ENCODE measurements around the gene RAI14.
"Not testable (repeated sequence)": the region's sequence is repeated elsewhere in the genome, so short reads cannot be mapped to it uniquely, and the experiment has no call there.

RAI14 gene

GRCh38 chr5:34770486-34770885, 114.4 kb downstream of the RAI14 start:
- no peak for DNase-seq (ENCODE audit: low read depth, low spot score)

- DNase-seq (ENCODE audit: low read depth, low spot score): no peak
These were observed 114.9 kb downstream of the RAI14 start for GRCh38 chr5:34771076-34771475.

DNA sequence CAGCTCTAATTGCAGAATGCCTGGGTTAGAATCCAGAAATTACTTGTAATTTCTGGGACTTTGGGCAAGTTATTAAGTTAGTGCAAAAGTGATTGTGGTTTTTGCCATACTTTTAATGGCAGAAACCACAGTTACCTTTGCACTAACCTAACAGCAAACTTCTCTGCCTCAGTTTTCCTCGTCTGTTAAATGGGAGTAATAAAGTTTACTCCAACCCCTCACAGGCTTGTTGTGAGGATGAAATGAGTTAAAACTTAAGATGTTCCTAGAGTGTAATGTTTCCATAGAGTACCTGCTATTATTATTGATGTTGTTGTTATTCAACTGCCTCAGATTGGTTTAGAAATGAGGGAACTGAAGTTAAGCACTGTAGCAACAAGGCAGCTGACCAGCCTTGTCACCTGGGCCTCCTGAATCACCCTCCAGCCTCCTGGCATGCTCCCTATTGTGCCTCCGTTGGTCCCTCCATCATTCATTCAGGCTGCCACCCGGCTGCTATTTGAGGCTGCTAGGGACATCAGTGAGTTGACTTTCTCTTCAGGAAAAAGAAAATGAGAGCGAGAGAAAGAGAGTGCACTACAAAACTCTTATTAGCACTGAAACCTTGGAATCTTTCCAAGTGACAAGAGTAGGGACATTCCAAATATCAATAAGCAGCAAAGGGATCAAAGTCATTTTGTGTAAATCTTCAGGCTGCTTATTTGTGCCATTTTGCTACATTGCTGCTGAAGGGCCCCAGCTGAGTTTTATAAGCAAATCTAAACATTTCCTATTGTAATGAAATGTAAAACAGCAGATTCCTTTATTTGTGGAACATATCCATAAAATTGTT, 116.4 kb downstream of the RAI14 start:
- no peak for DNase-seq (ENCODE audit: low read depth, low spot score)

- no peak for DNase-seq (ENCODE audit: low read depth, low spot score)
These were observed 118.0 kb downstream of the RAI14 start for GRCh38 chr5:34774139-34774538.

- DNase-seq (ENCODE audit: low read depth, low spot score): not testable (repeated sequence)
These were observed 118.5 kb downstream of the RAI14 start for GRCh38 chr5:34774678-34775077.

GRCh38 chr5:34775886-34776285, 119.8 kb downstream of the RAI14 start:
- DNase-seq (ENCODE audit: low read depth, low spot score): no peak

- no peak for DNase-seq (ENCODE audit: low read depth, low spot score)
These were observed 122.1 kb downstream of the RAI14 start for GRCh38 chr5:34778091-34778850.

DNA sequence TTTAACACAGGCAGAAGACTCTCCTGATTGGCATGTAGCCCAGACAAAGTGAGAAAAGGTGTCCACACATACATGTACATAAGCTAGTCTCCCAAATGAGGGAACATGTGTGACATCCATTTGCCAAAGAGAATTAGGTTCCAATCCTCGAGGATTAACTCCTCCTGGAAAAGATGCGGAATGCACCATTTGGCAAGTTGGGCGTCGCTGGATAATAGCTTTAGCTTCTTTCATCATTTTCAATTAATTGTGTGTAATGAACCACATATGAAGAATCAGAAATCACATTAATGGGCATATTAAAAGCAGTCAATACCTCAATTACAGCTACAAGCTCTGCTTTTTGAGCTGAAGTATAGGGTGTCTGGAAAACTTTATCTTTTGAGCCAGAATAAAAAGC, 127.8 kb downstream of the RAI14 start:
- DNase-seq (ENCODE audit: low read depth, low spot score): not testable (repeated sequence)

DNA sequence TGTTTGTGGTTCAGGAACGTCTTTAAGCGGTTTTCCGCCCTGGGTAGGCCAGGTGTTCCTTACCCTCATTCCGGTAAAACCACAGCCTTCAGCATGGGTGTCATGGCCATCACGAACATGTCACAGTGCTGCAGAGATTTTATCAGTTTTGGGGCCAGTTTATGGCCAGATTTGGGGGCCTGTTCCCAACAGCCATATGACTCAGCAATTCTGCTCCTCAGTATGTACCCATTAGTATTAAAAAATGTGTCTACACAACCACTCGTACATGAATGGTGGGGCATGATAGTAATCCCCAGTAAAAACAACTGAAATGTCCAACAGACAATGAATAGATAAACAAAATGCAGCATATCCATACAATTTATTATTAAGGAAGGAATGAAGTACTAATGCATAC, 130.9 kb downstream of the RAI14 start:
- no peak for DNase-seq (ENCODE audit: low read depth, low spot score)

GRCh38 chr5:34789021-34789531, 132.9 kb downstream of the RAI14 start:
- no peak for DNase-seq (ENCODE audit: low read depth, low spot score)

DNA sequence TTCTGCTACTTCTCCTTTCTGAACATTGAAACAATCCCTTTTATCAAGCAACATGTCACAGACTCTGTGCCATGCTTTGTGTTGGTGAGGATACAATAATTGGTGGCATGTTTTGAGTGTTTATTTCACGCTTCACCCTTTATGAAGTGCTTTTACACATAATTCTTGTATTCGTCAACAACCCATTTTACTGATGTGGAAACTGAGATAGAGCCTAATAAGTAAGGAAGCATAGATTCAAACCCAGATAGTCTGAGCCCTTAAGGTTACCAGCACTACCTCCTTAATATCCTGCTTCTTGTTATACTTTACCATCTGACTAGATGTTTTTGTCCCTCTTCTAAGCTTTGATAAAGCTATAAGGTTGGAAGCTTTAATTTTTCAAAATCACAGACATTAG, 133.5 kb downstream of the RAI14 start:
- DNase-seq (ENCODE audit: low read depth, low spot score): no peak

DNA sequence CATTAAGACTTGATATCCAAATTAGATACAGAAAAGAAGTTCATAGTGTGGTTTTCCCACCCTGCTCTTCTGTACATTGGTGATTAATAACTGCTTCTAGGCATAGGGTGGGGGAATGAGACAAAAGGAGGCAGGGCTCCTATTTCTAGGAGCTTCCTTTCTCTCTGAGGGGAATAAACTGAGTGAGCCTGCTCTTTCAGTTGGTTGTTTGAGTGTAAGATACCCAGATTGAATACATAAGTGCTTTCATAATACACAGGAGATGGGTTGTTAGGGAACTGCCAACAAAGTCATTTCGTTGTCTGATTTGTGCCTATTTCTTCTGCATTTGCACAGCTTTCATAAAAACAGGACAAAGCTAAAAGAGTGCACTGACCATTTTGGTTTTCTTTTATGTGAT, 133.9 kb downstream of the RAI14 start:
- DNase-seq (ENCODE audit: low read depth, low spot score): no peak

GRCh38 chr5:34791761-34792244, 135.7 kb downstream of the RAI14 start:
- DNase-seq (ENCODE audit: low read depth, low spot score): no peak

GRCh38 chr5:34802834-34803563, 146.9 kb downstream of the RAI14 start:
- DNase-seq (ENCODE audit: low read depth, low spot score): no peak

- DNase-seq (ENCODE audit: low read depth, low spot score): no peak
These were observed 148.0 kb downstream of the RAI14 start for GRCh38 chr5:34803974-34804732.

GRCh38 chr5:34804913-34805312, 148.8 kb downstream of the RAI14 start:
- DNase-seq (ENCODE audit: low read depth, low spot score): no peak

- DNase-seq (ENCODE audit: low read depth, low spot score): no peak
These were observed 150.4 kb downstream of the RAI14 start for GRCh38 chr5:34806532-34806931.

GRCh38 chr5:34811706-34812105, 155.6 kb downstream of the RAI14 start:
- DNase-seq (ENCODE audit: low read depth, low spot score): no peak

DNA sequence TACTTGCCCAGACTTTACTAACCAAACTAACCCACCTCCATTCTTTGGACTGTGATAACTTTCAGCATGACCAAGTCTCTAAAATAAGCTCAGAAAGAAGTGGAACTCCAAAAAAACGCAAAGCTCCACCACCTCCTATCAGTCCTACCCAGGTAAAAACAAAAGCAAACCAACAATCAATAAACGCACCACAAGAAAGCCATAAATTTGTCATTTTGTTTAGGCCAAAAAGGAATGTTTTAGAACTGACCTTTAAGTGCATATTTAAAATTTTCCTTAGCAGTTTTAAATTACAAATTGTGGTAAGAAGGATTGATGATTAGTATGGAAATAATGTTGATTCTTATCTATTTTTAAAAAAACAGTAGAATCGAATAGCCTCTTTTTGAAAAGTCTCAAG, 157.4 kb downstream of the RAI14 start:
- DNase-seq (ENCODE audit: low read depth, low spot score): no peak

DNA sequence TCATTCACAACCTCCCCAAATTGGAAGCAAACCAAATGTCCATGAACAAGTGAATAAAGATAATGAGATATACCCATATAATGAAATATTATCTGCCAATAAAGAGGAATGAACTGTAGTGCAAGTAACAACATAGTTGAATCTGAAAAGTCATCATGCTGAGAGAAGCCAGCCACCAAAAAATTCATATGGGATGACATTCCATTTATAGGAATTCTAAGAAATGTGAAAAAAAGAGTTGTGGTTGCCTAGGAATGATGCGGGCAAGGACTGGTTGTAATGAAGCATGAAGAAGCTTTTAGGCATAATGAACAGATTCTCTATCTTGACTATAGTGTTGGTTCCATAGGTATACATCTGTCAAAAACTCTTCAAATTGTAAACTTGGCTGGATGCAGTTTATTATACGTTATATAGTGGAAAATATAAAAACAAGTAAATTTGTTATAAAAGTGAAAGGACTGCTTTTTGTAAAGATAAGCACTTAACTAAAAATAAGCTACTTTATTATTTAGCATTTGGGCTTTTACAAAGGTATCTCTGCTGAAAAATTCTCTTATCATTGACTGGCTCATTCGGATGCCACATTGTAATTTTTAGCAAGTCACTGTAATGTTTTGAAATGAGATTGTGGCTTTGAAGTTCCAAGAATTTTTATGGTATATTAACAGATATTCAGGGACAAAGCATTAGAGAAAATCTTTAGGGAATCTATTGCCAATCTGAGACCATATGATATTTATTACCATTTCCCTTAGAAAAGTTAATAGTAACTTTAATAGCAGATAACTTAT, 161.6 kb downstream of the RAI14 start:
- DNase-seq (ENCODE audit: low read depth, low spot score): no peak

All from smooth muscle cell of the brain vasculature (primary cell).